Lower leg skin (tissue), 4 donors: ENCODE measurements around the gene RALGDS. TPM values are rescaled to one million over a fixed set of nuclear protein-coding genes. Genes with fewer than 3 reads are reported as not detected.

Experiments
- DNase-seq, 2 donors: peaks; one replicate each; pipeline ENCODE4 v3.0.0-alpha.2; 2019; ENCODE audit warnings: low spot score in 2 of 2
- H3K4me3 ChIP-seq: fragments of 200-600 bp; sonication (generic); 2 replicates; pipeline ENCODE4 v1.5.1; 2017; ENCODE audit warnings: mild to moderate bottlenecking, low read depth; ENCODE audit not compliant: poor library complexity, severe bottlenecking
- POLR2A ChIP-seq, 2 donors: fragments of 450-650 bp; IDR thresholded peaks; one replicate each; pipeline ENCODE4 v1.6.1; 2016 to 2017; ENCODE audit warnings: antibody characterized with exemption in 2 of 2, mild to moderate bottlenecking in 1 of 2, moderate library complexity in 1 of 2
- WGBS, 2 donors: methylation state at CpG; one replicate each; pipeline ENCODE4 v1.1.5; 2018; 5-methylcytosine and 5-hydroxymethylcytosine counted together
- intact Hi-C: fragments of 100-400 bp; cut with DNase I; formaldehyde crosslinking; loops from one replicate; pipeline ENCODE4 v1.15.0; 2023; ENCODE audit warnings: low total_unique reads
- total RNA-seq, 4 donors: library from RNA; depleted of rRNA; stranded (reverse); fragments of >200 nt; gene quantifications; one replicate each; pipeline ENCODE4 v1.1.0, GENCODE V29; 2016
- TF ChIP-seq, protein P1 (sequence below), 3 donors: fragments of 450-650 bp; IDR thresholded peaks; one replicate each; pipeline ENCODE4 v1.5.1; 2016; ENCODE audit warnings: antibody characterized with exemption in 3 of 3, mild to moderate bottlenecking in 3 of 3, moderate library complexity in 2 of 3

The RALGDS gene
- total RNA-seq, 4 donors from 2014 or later: 95.0 to 176 (median 123) TPM

DNA sequence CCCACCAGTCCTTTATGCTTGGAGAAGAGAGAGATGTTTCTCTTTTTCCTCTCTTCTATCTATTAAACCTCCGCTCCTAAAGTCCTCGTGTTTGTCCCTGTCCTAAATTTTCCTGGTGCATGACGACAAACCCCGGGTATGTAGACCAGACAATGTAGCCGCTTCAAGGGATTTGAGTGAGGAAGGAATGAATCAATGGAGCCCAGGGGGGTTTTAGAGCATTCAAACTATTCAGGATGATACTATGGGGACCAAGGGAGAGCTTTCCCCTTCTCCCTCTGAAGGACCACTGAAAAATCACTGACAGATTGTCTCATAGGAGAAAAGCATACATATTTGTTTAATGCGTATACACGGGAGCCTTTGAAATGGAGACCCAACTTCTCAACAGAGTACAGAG is 40.9 kb downstream of the RALGDS start:
- intact Hi-C loops: no loop called here
- TF ChIP-seq, protein P1, sequence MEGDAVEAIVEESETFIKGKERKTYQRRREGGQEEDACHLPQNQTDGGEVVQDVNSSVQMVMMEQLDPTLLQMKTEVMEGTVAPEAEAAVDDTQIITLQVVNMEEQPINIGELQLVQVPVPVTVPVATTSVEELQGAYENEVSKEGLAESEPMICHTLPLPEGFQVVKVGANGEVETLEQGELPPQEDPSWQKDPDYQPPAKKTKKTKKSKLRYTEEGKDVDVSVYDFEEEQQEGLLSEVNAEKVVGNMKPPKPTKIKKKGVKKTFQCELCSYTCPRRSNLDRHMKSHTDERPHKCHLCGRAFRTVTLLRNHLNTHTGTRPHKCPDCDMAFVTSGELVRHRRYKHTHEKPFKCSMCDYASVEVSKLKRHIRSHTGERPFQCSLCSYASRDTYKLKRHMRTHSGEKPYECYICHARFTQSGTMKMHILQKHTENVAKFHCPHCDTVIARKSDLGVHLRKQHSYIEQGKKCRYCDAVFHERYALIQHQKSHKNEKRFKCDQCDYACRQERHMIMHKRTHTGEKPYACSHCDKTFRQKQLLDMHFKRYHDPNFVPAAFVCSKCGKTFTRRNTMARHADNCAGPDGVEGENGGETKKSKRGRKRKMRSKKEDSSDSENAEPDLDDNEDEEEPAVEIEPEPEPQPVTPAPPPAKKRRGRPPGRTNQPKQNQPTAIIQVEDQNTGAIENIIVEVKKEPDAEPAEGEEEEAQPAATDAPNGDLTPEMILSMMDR (IDR thresholded peaks at IDR 0.05): no peak
- TF ChIP-seq POLR2A (IDR thresholded peaks at IDR 0.05): no peak
- no peak for DNase-seq
- 72 to 73% methylated on average over 7 of the region's 7 CpGs for WGBS, 2 donors
- H3K4me3 ChIP-seq: no peak overlapping the region

DNA sequence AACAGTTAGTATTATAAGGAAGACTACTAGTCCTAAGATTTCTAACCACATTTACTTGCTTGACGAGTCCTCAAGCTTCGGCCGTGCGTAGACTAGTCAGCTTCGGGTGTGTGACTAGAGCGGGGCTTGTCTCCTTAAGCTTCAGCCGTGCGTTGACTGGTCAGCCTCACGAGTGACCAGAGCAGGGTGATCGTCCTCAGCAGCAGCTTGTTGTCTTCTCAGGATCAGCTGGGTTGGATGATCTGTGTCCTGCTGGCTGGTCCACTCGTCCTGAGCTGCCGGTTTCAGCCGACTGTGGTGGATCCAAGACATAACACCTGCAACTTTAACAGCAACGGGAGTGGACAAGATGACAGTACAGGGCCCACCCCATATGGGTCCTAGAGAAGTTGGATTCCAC is 42.6 kb downstream of the RALGDS start:
- WGBS, 2 donors: 89 to 90% methylated on average over 13 to 14 of the region's 14 CpGs
- no peak for DNase-seq
- H3K4me3 ChIP-seq: no peak overlapping the region
- intact Hi-C loops: no loop called here
- no peak for TF ChIP-seq POLR2A (IDR thresholded peaks at IDR 0.05)
- TF ChIP-seq, protein P1 (IDR thresholded peaks at IDR 0.05): no peak

DNA sequence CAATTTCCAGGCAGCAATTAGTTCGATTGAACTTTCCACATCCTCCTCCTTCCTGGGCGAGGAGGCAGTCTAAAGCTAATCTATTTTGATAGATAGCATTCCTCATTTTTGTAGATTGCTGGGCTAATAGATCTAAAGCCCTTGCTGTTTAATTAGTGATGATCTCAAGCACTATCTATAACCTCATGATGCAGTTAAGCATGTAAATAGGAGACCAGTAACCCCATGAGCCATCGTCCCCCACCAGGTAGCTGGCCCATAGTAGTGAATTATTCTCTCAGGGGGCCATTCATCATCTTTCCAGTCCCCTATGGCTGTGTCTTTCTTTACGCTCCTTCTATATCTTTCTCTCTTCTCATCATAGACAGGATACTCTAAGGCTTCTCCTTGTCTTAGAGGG is 44.3 kb downstream of the RALGDS start:
- 96 to 97% methylated on average over 4 of the region's 4 CpGs for WGBS, 2 donors
- no peak for DNase-seq
- intact Hi-C loops: no loop called here
- TF ChIP-seq, protein P1 (IDR thresholded peaks at IDR 0.05): no peak
- TF ChIP-seq POLR2A (IDR thresholded peaks at IDR 0.05): no peak
- no peak overlapping the region for H3K4me3 ChIP-seq

DNA sequence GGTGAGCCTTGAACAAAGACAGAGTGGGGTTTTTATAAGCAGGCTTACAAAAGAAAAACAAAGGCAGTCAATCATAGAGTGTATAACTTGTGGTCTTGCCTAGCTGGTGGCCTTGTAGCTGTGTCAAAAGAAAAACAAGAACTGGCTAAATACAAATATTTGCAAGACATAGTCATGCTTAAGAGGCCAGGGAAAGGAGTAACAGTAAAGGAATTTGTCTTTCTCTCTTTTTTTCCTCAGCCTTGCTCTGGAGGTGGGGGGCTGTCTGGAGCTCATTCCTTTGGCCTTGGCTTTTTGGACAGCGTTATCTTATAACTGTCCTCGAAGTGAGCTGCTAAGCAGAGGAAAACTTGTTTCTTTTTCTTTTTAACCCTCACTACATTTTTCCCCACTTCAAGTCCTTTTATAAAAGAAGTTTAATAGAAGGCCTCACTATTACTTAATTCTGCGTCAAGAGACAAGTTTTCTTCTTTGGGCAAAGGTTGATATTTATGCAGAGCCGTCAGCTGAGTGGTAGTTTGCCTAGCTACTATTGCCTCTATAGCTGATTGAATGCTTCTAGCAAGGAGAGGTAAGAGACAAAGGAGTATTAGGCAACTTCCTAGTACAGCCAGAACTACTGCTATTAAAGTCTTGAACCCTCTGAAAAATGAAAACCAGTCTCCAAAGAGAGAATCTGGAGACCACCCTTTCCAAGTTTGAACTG is 45.0 kb downstream of the RALGDS start:
- intact Hi-C loops: no loop called here
- H3K4me3 ChIP-seq: no peak overlapping the region
- no peak for DNase-seq
- 74 to 76% methylated on average over 4 of the region's 4 CpGs for WGBS, 2 donors
- TF ChIP-seq, protein P1 (IDR thresholded peaks at IDR 0.05): no peak
- no peak for TF ChIP-seq POLR2A (IDR thresholded peaks at IDR 0.05)

DNA sequence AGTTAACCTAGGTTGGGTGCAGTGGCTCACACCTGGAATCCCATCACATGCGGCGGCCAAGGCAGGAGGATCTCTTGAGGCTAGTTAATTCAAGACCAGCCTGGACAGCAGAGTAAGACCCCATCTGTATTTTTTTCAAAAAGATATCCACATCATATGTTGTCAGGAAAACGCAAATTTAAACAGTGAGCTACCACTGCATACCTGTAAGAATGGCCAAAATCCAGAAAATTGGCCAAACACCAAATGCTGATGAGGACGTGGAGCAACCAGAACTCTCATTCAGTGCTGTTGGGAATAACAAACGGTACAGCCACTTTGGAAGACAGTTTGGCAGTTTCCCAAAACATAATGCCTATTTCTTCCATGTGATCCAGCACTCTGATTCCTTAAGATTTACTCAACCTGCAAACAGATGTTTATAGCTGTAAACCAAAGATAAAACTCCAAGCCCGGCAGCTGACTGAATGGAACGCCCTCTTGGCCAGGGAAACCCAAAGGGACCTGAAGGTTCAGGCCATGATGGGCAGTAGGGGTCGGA is 46.9 kb downstream of the RALGDS start:
- DNase-seq: no peak
- TF ChIP-seq, protein P1 (IDR thresholded peaks at IDR 0.05): no peak
- TF ChIP-seq POLR2A (IDR thresholded peaks at IDR 0.05): no peak
- no peak overlapping the region for H3K4me3 ChIP-seq
- intact Hi-C loops: no loop called here
- 58 to 63% methylated on average over 8 of the region's 8 CpGs for WGBS, 2 donors
